Endodermal cell (in vitro differentiated cells): ENCODE data around the gene NAV1. TPM values are rescaled to one million over a fixed set of nuclear protein-coding genes. Genes with fewer than 3 reads are reported as not detected.

Experiments
- DNase-seq: peaks from one replicate; pipeline ENCODE4 v3.0.0-alpha.2; 2017
- H3K27ac ChIP-seq: 2 replicates; pipeline ENCODE4 v1.5.1; 2013; ENCODE audit warnings: mild to moderate bottlenecking, low read depth, low read length, moderate library complexity
- H3K27me3 ChIP-seq: 2 replicates; pipeline ENCODE4 v1.6.1; 2013; ENCODE audit warnings: mild to moderate bottlenecking, low read length, moderate library complexity; ENCODE audit not compliant: insufficient read depth, control insufficient read depth, poor library complexity, severe bottlenecking
- H3K36me3 ChIP-seq: 2 replicates; pipeline ENCODE4 v1.7.0; 2013; ENCODE audit warnings: mild to moderate bottlenecking, low read length, moderate library complexity; ENCODE audit not compliant: control insufficient read depth, insufficient read depth
- H3K4me1 ChIP-seq: one replicate; pipeline ENCODE4 v1.7.0; 2013; ENCODE audit warnings: low read length; ENCODE audit not compliant: control insufficient read depth, insufficient read depth
- H3K4me3 ChIP-seq: 2 replicates; pipeline ENCODE4 v1.5.1; 2013; ENCODE audit warnings: mild to moderate bottlenecking, low read length, moderate library complexity
- H3K9ac ChIP-seq: 2 replicates; pipeline ENCODE4 v1.6.1; 2013; ENCODE audit warnings: mild to moderate bottlenecking, low read length, moderate library complexity; ENCODE audit not compliant: poor library complexity, severe bottlenecking; ENCODE audit errors: extremely low read depth
- H3K9me3 ChIP-seq: 2 replicates; pipeline ENCODE4 v1.6.1; 2013; ENCODE audit warnings: mild to moderate bottlenecking, low read length, moderate library complexity; ENCODE audit not compliant: control insufficient read depth
- H3K27ac Mint-ChIP-seq: 2 replicates; pipeline ENCODE4 v1.8.0; 2020; ENCODE audit warnings: mixed read lengths
- H3K27me3 Mint-ChIP-seq: 2 replicates; pipeline ENCODE4 v1.8.0; 2021; ENCODE audit warnings: mild to moderate bottlenecking, mixed read lengths; ENCODE audit not compliant: insufficient read depth
- H3K36me3 Mint-ChIP-seq: 2 replicates; pipeline ENCODE4 v1.8.0; 2020; ENCODE audit warnings: low read depth, mixed read lengths
- H3K4me1 Mint-ChIP-seq: 2 replicates; pipeline ENCODE4 v1.8.0; 2020; ENCODE audit warnings: mixed read lengths
- H3K4me3 Mint-ChIP-seq: 2 replicates; pipeline ENCODE4 v1.8.0; 2020; ENCODE audit warnings: mild to moderate bottlenecking, moderate library complexity, mixed read lengths
- H3K9me3 Mint-ChIP-seq: 2 replicates; pipeline ENCODE4 v1.8.0; 2020; ENCODE audit warnings: mild to moderate bottlenecking, mixed read lengths
- WGBS, 2 experiments: methylation state at CpG; one replicate each; pipeline versions ENCODE4 v1.1.5 to v1.1.7; 2013; ENCODE audit warnings: missing lambda C conversion rate in 2 of 2, mixed read lengths in 1 of 2; ENCODE audit not compliant: insufficient coverage in 1 of 2, insufficient read length in 1 of 2; 5-methylcytosine and 5-hydroxymethylcytosine counted together
- total RNA-seq, 2 donors: library from RNA; stranded (reverse); fragmentation: NEBNext Ultra II Directional in 1 of 2; extraction: Animal tissue kit (Norgen Biotek cat#: 25700) in 1 of 2; gene quantifications; 2 replicates in 1 of 2; 3 replicates in 1 of 2; pipeline ENCODE4 v1.2.1, GENCODE V29; 2021
- TF ChIP-seq, protein P1 (sequence below): fragments of 200-600 bp; sonication (generic); conservative IDR thresholded peaks from 2 replicates; pipeline ENCODE4 v1.5.0; 2021; ENCODE audit warnings: antibody characterized with exemption, mild to moderate bottlenecking

Gene NAV1
- total RNA-seq, 2 donors from 2014 or later: 42.2 to 62.5 TPM

DNA sequence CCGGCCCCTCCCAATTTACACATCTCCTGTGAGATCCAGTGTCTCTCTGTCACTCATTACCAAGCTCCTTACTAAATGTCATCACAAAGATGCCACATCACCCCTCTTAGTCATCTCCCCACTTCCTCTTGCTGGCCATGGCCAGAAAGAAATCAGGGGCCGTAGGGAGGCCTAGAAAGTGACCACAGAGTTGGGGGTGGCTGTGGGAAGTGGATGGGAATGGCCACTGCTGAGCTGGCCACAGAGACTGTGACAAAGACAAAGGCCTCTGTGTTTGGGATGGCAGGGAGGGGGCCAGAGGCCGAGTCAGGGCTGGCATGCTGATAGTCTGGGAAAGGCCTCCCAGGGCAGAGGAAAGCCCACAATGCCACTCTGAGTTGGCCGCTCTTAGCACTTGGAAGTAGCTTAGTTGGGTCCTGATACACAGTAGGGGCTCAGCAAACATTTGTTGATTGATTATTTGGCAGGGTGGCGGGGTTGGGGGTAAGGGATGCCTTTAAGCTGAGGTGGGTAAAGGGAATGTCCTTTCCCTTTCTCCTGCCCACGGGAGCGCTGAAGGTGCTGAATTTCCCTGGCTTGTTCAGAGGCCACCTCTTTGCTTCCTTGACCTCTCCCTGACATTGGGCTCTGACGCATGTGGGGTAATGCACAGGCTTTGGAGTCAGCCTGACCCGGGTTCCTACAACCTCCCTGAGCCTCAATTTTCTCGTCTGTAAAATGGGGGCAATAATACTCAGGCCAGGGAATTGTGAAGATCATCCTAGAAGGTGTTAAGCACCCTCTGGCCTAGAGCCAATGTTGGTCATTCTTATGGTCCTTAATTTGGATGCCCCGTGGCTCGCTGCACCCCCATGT lies 13.2 kb downstream of the NAV1 start:
- TF ChIP-seq, protein P1, sequence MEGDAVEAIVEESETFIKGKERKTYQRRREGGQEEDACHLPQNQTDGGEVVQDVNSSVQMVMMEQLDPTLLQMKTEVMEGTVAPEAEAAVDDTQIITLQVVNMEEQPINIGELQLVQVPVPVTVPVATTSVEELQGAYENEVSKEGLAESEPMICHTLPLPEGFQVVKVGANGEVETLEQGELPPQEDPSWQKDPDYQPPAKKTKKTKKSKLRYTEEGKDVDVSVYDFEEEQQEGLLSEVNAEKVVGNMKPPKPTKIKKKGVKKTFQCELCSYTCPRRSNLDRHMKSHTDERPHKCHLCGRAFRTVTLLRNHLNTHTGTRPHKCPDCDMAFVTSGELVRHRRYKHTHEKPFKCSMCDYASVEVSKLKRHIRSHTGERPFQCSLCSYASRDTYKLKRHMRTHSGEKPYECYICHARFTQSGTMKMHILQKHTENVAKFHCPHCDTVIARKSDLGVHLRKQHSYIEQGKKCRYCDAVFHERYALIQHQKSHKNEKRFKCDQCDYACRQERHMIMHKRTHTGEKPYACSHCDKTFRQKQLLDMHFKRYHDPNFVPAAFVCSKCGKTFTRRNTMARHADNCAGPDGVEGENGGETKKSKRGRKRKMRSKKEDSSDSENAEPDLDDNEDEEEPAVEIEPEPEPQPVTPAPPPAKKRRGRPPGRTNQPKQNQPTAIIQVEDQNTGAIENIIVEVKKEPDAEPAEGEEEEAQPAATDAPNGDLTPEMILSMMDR: no peak
- no peak overlapping the region for H3K9ac ChIP-seq
- H3K27me3 Mint-ChIP-seq: no peaks in the 10 kb centered on the region
- no peaks in the 10 kb centered on the region for H3K36me3 ChIP-seq
- H3K9me3 ChIP-seq: no peaks in the 10 kb centered on the region
- H3K27ac ChIP-seq: no peak overlapping the region
- H3K4me1 Mint-ChIP-seq: peaks cover 5% of the 10 kb centered on the region
- no peak overlapping the region for H3K4me3 Mint-ChIP-seq
- H3K4me3 ChIP-seq: no peak overlapping the region
- no peaks in the 10 kb centered on the region for H3K36me3 Mint-ChIP-seq
- H3K9me3 Mint-ChIP-seq: no peaks in the 10 kb centered on the region
- H3K4me1 ChIP-seq: no peaks in the 10 kb centered on the region
- no peak overlapping the region for H3K27ac Mint-ChIP-seq
- WGBS, 2 experiments: 77 to 89% methylated on average over 7 to 12 of the region's 12 CpGs
- no peak for DNase-seq
- H3K27me3 ChIP-seq: no peaks in the 10 kb centered on the region

- Histone ChIP-seq H3K4me3 (no peak overlapping the region), H3K27me3 (no peaks in the 10 kb centered on the region), H3K36me3 (no peaks in the 10 kb centered on the region), H3K4me1 (no peaks in the 10 kb centered on the region), H3K27ac (no peak overlapping the region), H3K9me3 (no peaks in the 10 kb centered on the region), H3K9ac (no peak overlapping the region)
- no peaks in the 10 kb centered on the region for H3K27me3 Mint-ChIP-seq
- TF ChIP-seq, protein P1: no peak
- H3K36me3 Mint-ChIP-seq: no peaks in the 10 kb centered on the region
- peaks cover 5% of the 10 kb centered on the region for H3K4me1 Mint-ChIP-seq
- no peak overlapping the region for H3K27ac Mint-ChIP-seq
- DNase-seq: peak; percentile 46
- WGBS, 2 experiments: 72 to 87% methylated on average over 4 to 5 of the region's 5 CpGs
- no peaks in the 10 kb centered on the region for H3K9me3 Mint-ChIP-seq
- H3K4me3 Mint-ChIP-seq: no peak overlapping the region
These were observed 14.0 kb downstream of the NAV1 start for GRCh38 chr1:201552941-201553351.

GRCh38 chr1:201553496-201554189 lies 14.7 kb downstream of the NAV1 start:
- H3K27me3 ChIP-seq: no peaks in the 10 kb centered on the region
- Mint-ChIP-seq H3K36me3 (no peaks in the 10 kb centered on the region), H3K4me3 (no peak overlapping the region), H3K9me3 (no peaks in the 10 kb centered on the region), H3K4me1 (peaks cover 5% of the 10 kb centered on the region), H3K27me3 (peaks cover under 1% of the 10 kb centered on the region), H3K27ac (no peak overlapping the region)
- no peak overlapping the region for H3K9ac ChIP-seq
- 92 to 95% methylated on average over 5 to 8 of the region's 8 CpGs for WGBS, 2 experiments
- no peaks in the 10 kb centered on the region for H3K4me1 ChIP-seq
- no peaks in the 10 kb centered on the region for H3K36me3 ChIP-seq
- H3K9me3 ChIP-seq: no peaks in the 10 kb centered on the region
- H3K4me3 ChIP-seq: no peak overlapping the region
- H3K27ac ChIP-seq: no peak overlapping the region
- TF ChIP-seq, protein P1: no peak
- DNase-seq: no peak
